Activated CD8-positive, alpha-beta T cell treated with anti-CD3 and anti-CD28 coated beads for 36 hours (primary cell): Measurements from ENCODE around the gene GANAB. TPM values are rescaled to one million over a fixed set of nuclear protein-coding genes. Genes with fewer than 3 reads are reported as not detected.
A peak's percentile ranks its signal among the peaks of the same experiment; 100 is the strongest.
"Not testable (repeated sequence)": the region's sequence is repeated elsewhere in the genome, so short reads cannot be mapped to it uniquely, and the experiment has no call there.

ENCODE experiments used
- ATAC-seq: fragments of 200-7000 bp; cut with Tn5 transposase; one replicate; pipeline ENCODE4 v1.10.0; 2021; ENCODE audit warnings: mild to moderate bottlenecking, moderate library complexity
- CTCF ChIA-PET: fragments of 350-600 bp; sonication (Branson Sonifier 250); formaldehyde crosslinking; loops from one replicate; lab custom pipeline; 2021; ENCODE audit warnings: antibody characterized with exemption; lab: Charles Lee
- POLR2A ChIA-PET: fragments of 350-600 bp; sonication (Branson Sonifier 250); formaldehyde crosslinking; loops from one replicate; lab custom pipeline; 2021; ENCODE audit warnings: antibody characterized with exemption; lab: Charles Lee
- DNase-seq: peaks from one replicate; pipeline ENCODE4 v3.0.0-alpha.2; 2020
- H3K27ac Mint-ChIP-seq: one replicate; pipeline ENCODE4 v1.8.0; 2021; ENCODE audit warnings: mild to moderate bottlenecking, mixed read lengths
- H3K27me3 Mint-ChIP-seq: one replicate; pipeline ENCODE4 v1.8.0; 2021; ENCODE audit warnings: mixed read lengths
- H3K36me3 Mint-ChIP-seq: one replicate; pipeline ENCODE4 v1.8.0; 2021; ENCODE audit warnings: low read depth, mixed read lengths
- H3K4me1 Mint-ChIP-seq: one replicate; pipeline ENCODE4 v1.8.0; 2021; ENCODE audit warnings: low read depth, mixed read lengths
- H3K4me3 Mint-ChIP-seq: one replicate; pipeline ENCODE4 v1.8.0; 2021; ENCODE audit warnings: mild to moderate bottlenecking, moderate library complexity, mixed read lengths
- H3K9me3 Mint-ChIP-seq: one replicate; pipeline ENCODE4 v1.8.0; 2021; ENCODE audit warnings: mixed read lengths
- CTCF ChIP-seq: fragments of 200-600 bp; IDR thresholded peaks from one replicate; pipeline ENCODE4 v1.8.0; 2022; ENCODE audit warnings: antibody characterized with exemption, mild to moderate bottlenecking
- intact Hi-C: fragments of 100-400 bp; cut with micrococcal nuclease; formaldehyde crosslinking; loops from one replicate; pipeline ENCODE4 v1.10.0; 2022
- total RNA-seq, 2 experiments: library from RNA; stranded (reverse); gene quantifications; one replicate each; pipeline ENCODE4 v1.2.3, GENCODE V29; 2021

The GANAB gene
- total RNA-seq, 2 experiments from 2014 or later = 205 to 217 TPM

- DNase-seq (no peak), ATAC-seq (no peak)
- Mint-ChIP-seq H3K9me3 (no peaks in the 10 kb centered on the region), H3K4me3 (peak overlapping the region; percentile 39), H3K36me3 (peaks cover 41% of the 10 kb centered on the region), H3K4me1 (peaks cover 38% of the 10 kb centered on the region), H3K27me3 (no peaks in the 10 kb centered on the region), H3K27ac (no peak overlapping the region)
- ChIA-PET POLR2A (interaction anchor here (0.9 to 21.7 kb wide), 6 partner anchors 11 to 180 kb away, joined by 3 to 263 read pairs (median 9); partner anchors contain the start of genes C11orf98, CSKMT, GANAB and TUT1), CTCF (interaction anchor here (0.7 to 1.6 kb wide), 5 partner anchors 11 to 85 kb away, joined by 3 to 6 read pairs (median 4); partner anchors contain the start of genes C11orf98, CSKMT and TUT1)
- intact Hi-C loops = no loop called here
- TF ChIP-seq CTCF = no peak
Observed at GRCh38 chr11:62676698-62677097, 30.3 kb upstream of the GANAB start.

GRCh38 chr11:62675415-62675814 lies 29.0 kb upstream of the GANAB start:
- ChIA-PET POLR2A (interaction anchor here (1.0 to 21.7 kb wide), 5 partner anchors 9 to 181 kb away, joined by 3 to 263 read pairs (median 48); partner anchors contain the start of genes C11orf98, CSKMT, GANAB and TUT1), CTCF (interaction anchor here (1.2 to 1.6 kb wide), 2 partner anchors 19 to 30 kb away, joined by 3 to 4 read pairs; no protein-coding TSS in a partner anchor)
- intact Hi-C loops = not testable (repeated sequence)

DNA sequence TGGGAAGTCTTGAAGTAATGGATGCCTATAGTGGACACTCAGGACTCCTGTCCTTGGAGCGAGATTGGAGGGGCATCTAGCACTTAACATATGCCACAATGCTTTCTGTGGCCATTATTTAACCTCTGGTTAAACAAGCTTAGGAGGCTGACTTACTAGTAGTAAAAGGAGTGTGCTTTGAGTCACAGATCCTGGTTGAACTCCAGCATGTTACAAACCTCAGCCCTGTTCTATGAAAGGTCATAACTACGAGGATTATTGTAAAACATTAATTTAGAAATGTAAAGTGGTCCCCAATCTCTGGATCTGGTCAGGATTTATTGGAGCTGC lies 26.7 kb upstream of the GANAB start:
- intact Hi-C loops = no loop called here
- peaks cover 43% of the 10 kb centered on the region for H3K4me1 Mint-ChIP-seq
- TF ChIP-seq CTCF = no peak
- H3K27me3 Mint-ChIP-seq = no peaks in the 10 kb centered on the region
- CTCF ChIA-PET = interaction anchor here (1.0 to 3.9 kb wide), 6 partner anchors 12 to 248 kb away, joined by 3 to 19 read pairs (median 4); partner anchors contain the start of genes TUT1 and ZBTB3
- peak overlapping the region; percentile 91 for H3K4me3 Mint-ChIP-seq
- POLR2A ChIA-PET = interaction anchor here (0.7 to 21.7 kb wide), 14 partner anchors 7 to 184 kb away, joined by 3 to 263 read pairs (median 5); partner anchors contain the start of genes B3GAT3, BSCL2, C11orf98 and CSKMT
- H3K9me3 Mint-ChIP-seq = no peaks in the 10 kb centered on the region
- ATAC-seq = no peak
- peaks cover 63% of the 10 kb centered on the region for H3K36me3 Mint-ChIP-seq
- H3K27ac Mint-ChIP-seq = peak overlapping the region; percentile 98
- DNase-seq = no peak

More at GRCh38 chr11:62675415-62675814, 29.0 kb upstream of the GANAB start:
- H3K36me3 Mint-ChIP-seq = peaks cover 52% of the 10 kb centered on the region
- not testable (repeated sequence) for H3K27me3 Mint-ChIP-seq, H3K4me3 Mint-ChIP-seq, DNase-seq, H3K9me3 Mint-ChIP-seq, ATAC-seq
- peak overlapping the region; percentile 38 for H3K27ac Mint-ChIP-seq
- H3K4me1 Mint-ChIP-seq = peaks cover 35% of the 10 kb centered on the region

- DNase-seq = peak; percentile 96
- no peaks in the 10 kb centered on the region for H3K27me3 Mint-ChIP-seq
- H3K4me3 Mint-ChIP-seq = peak within 1 kb of the TSS; percentile 91
- H3K4me1 Mint-ChIP-seq = peaks cover 41% of the 10 kb centered on the region
- peaks cover 64% of the 10 kb centered on the region for H3K36me3 Mint-ChIP-seq
- POLR2A ChIA-PET = interaction anchor here (0.8 to 21.7 kb wide), 35 partner anchors 8 to 269 kb away, joined by 3 to 263 read pairs (median 5); partner anchors contain the start of genes B3GAT3, BSCL2, EEF1G and GANAB
- TF ChIP-seq CTCF = no peak
- H3K27ac Mint-ChIP-seq = peak within 1 kb of the TSS; percentile 98
- intact Hi-C loops = no loop called here
- no peaks in the 10 kb centered on the region for H3K9me3 Mint-ChIP-seq
- CTCF ChIA-PET = interaction anchor here (0.7 to 3.9 kb wide), 12 partner anchors 9 to 247 kb away, joined by 3 to 19 read pairs (median 3); partner anchors contain the start of gene TUT1
- peak; percentile 91 for ATAC-seq
Observed at GRCh38 chr11:62671608-62672389, 25.4 kb upstream of the GANAB start, which contains the start of the genes LBHD1 and UQCC3. TSS of gene LBHD1 (minus strand) at chr11:62672267. CDS start at chr11:62670031, 2,236 bp downstream. TSS of gene UQCC3 (plus strand) at chr11:62671673. CDS start at chr11:62671746, 73 bp downstream.

DNA sequence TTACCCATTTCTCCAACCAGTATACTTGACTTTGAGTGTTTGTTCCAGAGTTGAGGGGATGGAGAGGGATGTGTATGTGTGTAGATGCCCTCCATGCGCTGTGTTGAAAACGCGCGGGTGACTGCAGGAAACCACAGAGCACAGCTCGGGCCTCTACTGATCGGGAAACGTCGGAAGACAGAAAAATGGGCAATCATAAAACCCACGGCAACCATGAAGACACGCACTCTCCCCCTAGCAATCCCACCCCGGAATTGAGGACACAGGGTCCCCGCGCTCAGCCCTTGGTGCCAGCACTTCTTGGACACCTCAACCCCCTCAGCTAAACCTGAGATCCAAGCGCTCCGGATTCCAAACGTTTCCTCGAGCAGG lies 24.8 kb upstream of the GANAB start:
- Mint-ChIP-seq H3K9me3 (no peaks in the 10 kb centered on the region), H3K36me3 (peaks cover 64% of the 10 kb centered on the region), H3K27ac (peak overlapping the region; percentile 98), H3K4me1 (peaks cover 39% of the 10 kb centered on the region), H3K27me3 (no peaks in the 10 kb centered on the region), H3K4me3 (peak overlapping the region; percentile 91)
- POLR2A ChIA-PET = interaction anchor here (0.8 to 21.7 kb wide), 30 partner anchors 8 to 269 kb away, joined by 3 to 263 read pairs (median 7); partner anchors contain the start of genes B3GAT3, BSCL2, EEF1G and GANAB
- ATAC-seq (peak; percentile 2), DNase-seq (no peak)
- CTCF ChIA-PET = interaction anchor here (0.7 to 3.9 kb wide), 10 partner anchors 10 to 247 kb away, joined by 3 to 19 read pairs (median 4); partner anchors contain the start of gene TUT1
- TF ChIP-seq CTCF = no peak
- intact Hi-C loops = no loop called here
